PC-9 (cell line): ENCODE measurements around the gene BCL2L1. TPM values are rescaled to one million over a fixed set of nuclear protein-coding genes. Genes with fewer than 3 reads are reported as not detected.
A peak's percentile ranks its signal among the peaks of the same experiment; 100 is the strongest.

ENCODE experiments used
- BruUV-seq: library from RNA; stranded (reverse); fragments of 400-500 nt; replicated peaks from 2 replicates; lab custom pipeline; 2021; lab: Mats Ljungman, UMichigan
- CTCF ChIA-PET: fragments of 300-600 bp; sonication (Branson Sonifier 250); formaldehyde crosslinking; loops from one replicate; lab custom pipeline; 2022; ENCODE audit warnings: antibody characterized with exemption; lab: Charles Lee
- POLR2A ChIA-PET: fragments of 300-600 bp; sonication (Branson Sonifier 250); formaldehyde crosslinking; loops from one replicate; lab custom pipeline; 2022; ENCODE audit warnings: antibody characterized with exemption; ENCODE audit not compliant: unreplicated experiment; lab: Charles Lee
- DNase-seq, 2 experiments: peaks; one replicate each; pipeline versions ENCODE4 v3.0.0 to v3.0.0-alpha.2; 2015 to 2022; ENCODE audit warnings: mixed read lengths in 1 of 2
- H2AFZ ChIP-seq: fragments of 200-600 bp; sonication (generic); 2 replicates; pipeline ENCODE4 v1.8.1; 2017; ENCODE audit warnings: antibody characterized with exemption
- H3F3A ChIP-seq: fragments of 200-600 bp; sonication (generic); 2 replicates; pipeline ENCODE4 v1.8.1; 2017; ENCODE audit warnings: antibody characterized with exemption, mild to moderate bottlenecking, low read depth; ENCODE audit not compliant: insufficient read depth
- H3K27ac ChIP-seq: fragments of 200-600 bp; sonication (generic); 2 replicates; pipeline ENCODE4 v1.6.1; 2016; ENCODE audit warnings: mixed run types
- H3K27me3 ChIP-seq: fragments of 200-600 bp; sonication (generic); 2 replicates; pipeline ENCODE4 v1.6.1; 2016; ENCODE audit warnings: low read depth, mixed run types; ENCODE audit not compliant: insufficient read depth
- H3K36me3 ChIP-seq: fragments of 200-600 bp; sonication (generic); 2 replicates; pipeline ENCODE4 v1.6.1; 2016; ENCODE audit warnings: low read depth, mixed run types
- H3K4me1 ChIP-seq: fragments of 200-600 bp; sonication (generic); replicated peaks from 2 replicates; pipeline ENCODE4 v1.6.1; 2016; ENCODE audit warnings: mixed run types; ENCODE audit not compliant: insufficient read depth
- H3K4me2 ChIP-seq: fragments of 200-600 bp; sonication (generic); 2 replicates; pipeline ENCODE4 v1.6.1; 2017; ENCODE audit warnings: mixed run types
- H3K4me3 ChIP-seq: fragments of 200-600 bp; sonication (generic); 2 replicates; pipeline ENCODE4 v1.6.1; 2016; ENCODE audit warnings: mixed run types
- H3K79me2 ChIP-seq: fragments of 200-600 bp; sonication (generic); 2 replicates; pipeline ENCODE4 v1.6.1; 2017; ENCODE audit warnings: low read depth, mixed run types
- H3K9me2 ChIP-seq: fragments of 200-600 bp; sonication (generic); 2 replicates; pipeline ENCODE4 v1.8.1; 2017; ENCODE audit warnings: mild to moderate bottlenecking; ENCODE audit not compliant: insufficient read depth
- H3K9me3 ChIP-seq: fragments of 200-600 bp; sonication (generic); 2 replicates; pipeline ENCODE4 v1.8.1; 2016; ENCODE audit warnings: low read depth; ENCODE audit not compliant: insufficient read depth
- H4K20me1 ChIP-seq: fragments of 200-600 bp; sonication (generic); 2 replicates; pipeline ENCODE4 v1.8.1; 2017; ENCODE audit not compliant: insufficient read depth
- CTCF ChIP-seq: fragments of 200-600 bp; sonication (generic); conservative IDR thresholded peaks from 2 replicates; pipeline ENCODE4 v1.6.1; 2017; ENCODE audit warnings: mixed run types, antibody characterized with exemption, mild to moderate bottlenecking, moderate library complexity
- EZH2 ChIP-seq: fragments of 200-600 bp; sonication (generic); IDR thresholded peaks from 2 replicates; pipeline ENCODE4 v1.8.0; 2017; ENCODE audit warnings: antibody characterized with exemption, low read depth
- intact Hi-C: fragments of 100-400 bp; cut with micrococcal nuclease; formaldehyde crosslinking; loops from one replicate; pipeline ENCODE4 v1.10.0; 2022; ENCODE audit not compliant: unreplicated experiment
- total RNA-seq: library from RNA; stranded (reverse); gene quantifications from 2 replicates; pipeline ENCODE4 v1.2.3, GENCODE V29; 2021

BCL2L1 gene
- total RNA-seq, 1 experiment from 2014 or later: 125 TPM

- POLR2A ChIA-PET: no interaction called here
- peaks cover 91% of the 10 kb centered on the region for H3K79me2 ChIP-seq
- H3K9me2 ChIP-seq: no peaks in the 10 kb centered on the region
- BruUV-seq: no TSS peak
- H3K27me3 ChIP-seq: no peaks in the 10 kb centered on the region
- H3K27ac ChIP-seq: peak overlapping the region; percentile 8; the same call in 1 of the 2 replicates
- CTCF ChIA-PET: interaction anchor here (0.6 to 0.7 kb wide), 2 partner anchors 135 to 161 kb away, joined by 7 to 13 read pairs; no protein-coding TSS in a partner anchor
- TF ChIP-seq EZH2: no peak
- no peak for TF ChIP-seq CTCF
- H3K4me1 ChIP-seq: peaks cover 48% of the 10 kb centered on the region
- H3K9me3 ChIP-seq: no peaks in the 10 kb centered on the region
- DNase-seq: no peak
- H2AFZ ChIP-seq: no peak overlapping the region
- intact Hi-C loops: no loop called here
- peaks cover 53% of the 10 kb centered on the region for H3K36me3 ChIP-seq
- H4K20me1 ChIP-seq: no peaks in the 10 kb centered on the region; the same call in 1 of the 2 replicates
- H3K4me2 ChIP-seq: no peak overlapping the region
- H3K4me3 ChIP-seq: no peak overlapping the region
- peaks cover 57% of the 10 kb centered on the region for H3F3A ChIP-seq
These were observed 30.9 kb downstream of the BCL2L1 start for GRCh38 chr20:31691646-31692275.

GRCh38 chr20:31690124-31690666, 32.5 kb downstream of the BCL2L1 start:
- Histone ChIP-seq H3F3A (peaks cover 61% of the 10 kb centered on the region; the same call in 1 of the 2 replicates), H3K27me3 (no peaks in the 10 kb centered on the region), H3K4me1 (peaks cover 35% of the 10 kb centered on the region), H3K9me2 (no peaks in the 10 kb centered on the region), H3K4me3 (no peak overlapping the region), H3K4me2 (no peak overlapping the region), H3K27ac (no peak overlapping the region), H2AFZ (no peak overlapping the region), H4K20me1 (no peaks in the 10 kb centered on the region; the same call in 1 of the 2 replicates), H3K9me3 (no peaks in the 10 kb centered on the region), H3K36me3 (peaks cover 64% of the 10 kb centered on the region), H3K79me2 (peaks cover 96% of the 10 kb centered on the region)
- BruUV-seq: no TSS peak
- POLR2A ChIA-PET: no interaction called here
- CTCF ChIA-PET: no interaction called here
- no peak for DNase-seq
- intact Hi-C loops: no loop called here
- TF ChIP-seq EZH2 (no peak), CTCF (no peak)

- no peak for DNase-seq
- Histone ChIP-seq H3K9me2 (no peaks in the 10 kb centered on the region), H3K27ac (peak overlapping the region; percentile 30; the same call in 1 of the 2 replicates), H4K20me1 (no peaks in the 10 kb centered on the region; the same call in 1 of the 2 replicates), H3K4me3 (no peak overlapping the region), H3K4me1 (peaks cover 24% of the 10 kb centered on the region), H3K27me3 (no peaks in the 10 kb centered on the region), H3K79me2 (peaks cover 94% of the 10 kb centered on the region), H3K9me3 (no peaks in the 10 kb centered on the region), H3K4me2 (no peak overlapping the region), H2AFZ (no peak overlapping the region), H3K36me3 (peaks cover 62% of the 10 kb centered on the region), H3F3A (peaks cover 57% of the 10 kb centered on the region; the same call in 1 of the 2 replicates)
- POLR2A ChIA-PET: no interaction called here
- intact Hi-C loops: no loop called here
- TF ChIP-seq CTCF (no peak), EZH2 (no peak)
- CTCF ChIA-PET: no interaction called here
- no TSS peak for BruUV-seq
These were observed 33.5 kb downstream of the BCL2L1 start for GRCh38 chr20:31689141-31689540.
